VCaP (cell line): Measurements from ENCODE around the gene PAQR6.

ENCODE experiments used
- H3K27ac ChIP-seq: fragments of 450-650 bp; 2 replicates; pipeline ENCODE4 v1.5.1; 2017
- TF ChIP-seq, protein P1 (sequence below): fragments of 450-650 bp; conservative IDR thresholded peaks from 2 replicates; pipeline ENCODE4 v1.5.1; 2017; ENCODE audit warnings: mild to moderate bottlenecking, moderate library complexity

Gene PAQR6

GRCh38 chr1:156220226-156220625 is 27.6 kb downstream of the PAQR6 start:
- TF ChIP-seq, protein P1, sequence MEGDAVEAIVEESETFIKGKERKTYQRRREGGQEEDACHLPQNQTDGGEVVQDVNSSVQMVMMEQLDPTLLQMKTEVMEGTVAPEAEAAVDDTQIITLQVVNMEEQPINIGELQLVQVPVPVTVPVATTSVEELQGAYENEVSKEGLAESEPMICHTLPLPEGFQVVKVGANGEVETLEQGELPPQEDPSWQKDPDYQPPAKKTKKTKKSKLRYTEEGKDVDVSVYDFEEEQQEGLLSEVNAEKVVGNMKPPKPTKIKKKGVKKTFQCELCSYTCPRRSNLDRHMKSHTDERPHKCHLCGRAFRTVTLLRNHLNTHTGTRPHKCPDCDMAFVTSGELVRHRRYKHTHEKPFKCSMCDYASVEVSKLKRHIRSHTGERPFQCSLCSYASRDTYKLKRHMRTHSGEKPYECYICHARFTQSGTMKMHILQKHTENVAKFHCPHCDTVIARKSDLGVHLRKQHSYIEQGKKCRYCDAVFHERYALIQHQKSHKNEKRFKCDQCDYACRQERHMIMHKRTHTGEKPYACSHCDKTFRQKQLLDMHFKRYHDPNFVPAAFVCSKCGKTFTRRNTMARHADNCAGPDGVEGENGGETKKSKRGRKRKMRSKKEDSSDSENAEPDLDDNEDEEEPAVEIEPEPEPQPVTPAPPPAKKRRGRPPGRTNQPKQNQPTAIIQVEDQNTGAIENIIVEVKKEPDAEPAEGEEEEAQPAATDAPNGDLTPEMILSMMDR: no peak

DNA sequence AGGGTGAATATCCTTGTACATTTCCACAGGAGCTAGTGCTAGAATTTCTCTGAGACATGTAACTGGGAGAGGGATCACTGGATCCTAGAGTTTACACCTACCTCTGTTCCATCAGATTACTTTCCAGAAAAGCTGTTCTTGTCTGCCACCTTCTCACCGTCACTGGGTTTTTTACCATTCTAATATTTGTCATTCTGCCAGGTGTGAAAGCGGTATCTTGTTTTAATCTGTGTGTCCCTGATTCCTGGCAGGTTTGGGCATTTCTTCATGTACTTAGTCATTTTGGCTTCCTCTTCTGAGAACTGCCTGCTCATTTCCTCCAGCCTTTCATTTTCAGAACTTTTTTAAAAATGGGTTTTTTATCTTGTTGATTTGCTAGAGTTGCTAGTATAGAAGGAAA is 30.0 kb downstream of the PAQR6 start:
- H3K27ac ChIP-seq: peak overlapping the region; percentile 81
- TF ChIP-seq, protein P1: no peak

More at GRCh38 chr1:156220226-156220625, 27.6 kb downstream of the PAQR6 start:
- H3K27ac ChIP-seq: peak overlapping the region; percentile 81; the same call in 1 of the 2 replicates

DNA sequence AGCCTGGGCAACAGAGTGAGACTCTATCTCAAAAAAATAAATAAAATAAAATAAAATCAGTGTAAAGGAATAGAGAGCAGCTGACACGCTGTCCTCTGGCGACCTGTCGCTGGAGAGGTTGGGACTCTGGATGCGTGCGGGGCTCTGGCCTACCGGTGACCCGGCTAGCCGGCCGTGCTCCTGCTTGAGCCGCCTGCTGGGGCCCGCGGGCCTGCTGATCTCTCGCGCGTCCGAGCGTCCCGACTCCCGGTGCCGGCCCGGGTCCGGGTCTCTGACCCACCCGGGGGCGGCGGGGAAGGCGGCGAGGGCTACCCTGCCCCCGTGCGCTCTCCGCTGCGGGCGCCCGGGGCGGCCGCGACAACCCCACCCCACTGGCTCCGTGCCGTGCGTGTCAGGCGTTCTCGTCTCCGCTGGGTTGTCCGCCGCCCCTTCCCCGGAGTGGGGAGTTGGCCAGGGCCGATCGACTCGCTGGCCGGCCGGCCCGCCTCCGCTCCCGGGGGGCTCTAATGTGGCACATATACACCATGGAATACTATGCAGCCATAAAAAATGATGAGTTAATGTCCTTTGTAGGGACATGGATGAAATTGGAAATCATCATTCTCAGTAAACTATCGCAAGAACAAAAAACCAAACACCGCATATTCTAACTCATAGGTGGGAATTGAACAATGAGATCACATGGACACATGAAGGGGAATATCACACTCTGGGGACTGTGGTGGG is 31.3 kb downstream of the PAQR6 start:
- H3K27ac ChIP-seq: peak overlapping the region; percentile 81

DNA sequence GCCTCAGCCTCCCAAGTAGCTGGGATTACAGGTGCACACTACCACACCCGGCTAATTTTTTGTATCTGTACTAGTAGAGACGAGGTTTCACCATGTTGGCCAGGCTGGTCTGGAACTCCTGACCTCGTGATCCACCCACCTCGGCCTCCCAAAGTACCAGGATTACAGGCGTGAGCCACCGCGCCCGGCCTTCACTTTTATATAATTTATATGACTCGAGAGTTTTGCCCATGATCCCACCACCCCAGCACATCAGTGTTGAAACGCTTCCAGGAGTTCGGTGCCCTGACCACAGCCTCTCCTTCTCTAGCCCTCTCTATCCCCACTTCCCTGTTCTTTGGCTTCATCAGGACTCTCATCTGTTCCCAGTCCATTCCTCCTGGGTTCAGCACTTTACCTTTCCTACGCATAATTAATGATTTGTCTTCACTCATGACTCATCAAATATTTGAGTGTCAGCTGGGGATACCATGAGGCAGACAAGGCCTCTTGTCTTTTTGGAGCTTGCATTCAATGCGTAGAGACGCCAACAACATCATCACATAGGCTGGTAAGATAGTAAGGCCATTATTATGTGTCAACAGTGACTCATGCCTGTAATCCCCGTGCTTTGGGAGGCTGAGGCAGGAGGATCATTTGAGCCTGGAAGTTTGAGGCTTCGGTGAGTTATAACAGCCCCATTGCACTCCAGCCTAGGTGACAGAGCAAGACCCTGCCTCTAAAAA is 33.7 kb downstream of the PAQR6 start:
- TF ChIP-seq, protein P1: no peak

GRCh38 chr1:156213644-156213966 is 34.3 kb downstream of the PAQR6 start:
- TF ChIP-seq, protein P1: no peak

More for the DNA sequence above, 33.7 kb downstream of the PAQR6 start:
- H3K27ac ChIP-seq: peak overlapping the region; percentile 92

GRCh38 chr1:156212833-156213643 is 34.8 kb downstream of the PAQR6 start, which contains the start of gene PMF1:
PMF1 (plus strand) TSS chr1:156213007; CDS start chr1:156213016, 9 bp downstream.
- TF ChIP-seq, protein P1: no peak
- H3K27ac ChIP-seq: peak within 1 kb of the TSS; percentile 92

More at GRCh38 chr1:156213644-156213966, 34.3 kb downstream of the PAQR6 start:
- peak overlapping the region; percentile 92 for H3K27ac ChIP-seq

DNA sequence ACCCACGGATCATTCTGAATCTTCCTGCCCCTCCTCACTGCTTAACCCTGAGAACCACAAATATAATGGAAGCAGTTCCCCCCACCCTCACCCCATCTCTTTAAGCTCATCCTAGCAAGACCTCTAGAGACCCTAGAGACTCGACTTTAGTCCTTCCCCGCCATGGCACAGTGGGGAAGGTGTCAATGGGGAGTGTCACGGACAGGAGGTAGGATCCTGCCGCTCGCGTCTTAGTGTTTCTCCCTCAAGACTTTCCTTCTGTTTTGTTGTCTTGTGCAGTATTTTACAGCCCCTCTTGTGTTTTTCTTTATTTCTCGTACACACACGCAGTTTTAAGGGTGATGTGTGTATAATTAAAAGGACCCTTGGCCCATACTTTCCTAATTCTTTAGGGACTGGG is 35.7 kb downstream of the PAQR6 start:
- TF ChIP-seq, protein P1: no peak
- H3K27ac ChIP-seq: peak overlapping the region; percentile 92
